ENCODE results near the gene ATP10A. TPM values are rescaled to one million over a fixed set of nuclear protein-coding genes. Genes with fewer than 3 reads are reported as not detected.

Gene ATP10A
- total RNA-seq, 1 experiment from 2014 or later, result 3.0 TPM

GRCh38 chr15:25894371-25894902 lies 31.3 kb upstream of the ATP10A start:
- Mint-ChIP-seq H3K36me3 (ENCODE audit: insufficient read depth, unreplicated experiment) (no peaks in the 10 kb centered on the region), H3K4me1 (ENCODE audit: low read depth, unreplicated experiment) (no peaks in the 10 kb centered on the region), H3K27me3 (ENCODE audit: unreplicated experiment) (no peaks in the 10 kb centered on the region), H3K27ac (ENCODE audit: unreplicated experiment) (no peak overlapping the region), H3K4me3 (ENCODE audit: low read depth, unreplicated experiment) (no peak overlapping the region), H3K9me3 (ENCODE audit: low read depth, unreplicated experiment) (no peaks in the 10 kb centered on the region)
- CTCF ChIA-PET, result interaction anchor here (0.6 kb wide), 1 partner anchor 39 kb away, joined by 3 read pairs; no protein-coding TSS in a partner anchor
- no TSS peak for BruUV-seq (replicated peaks)
- TF ChIP-seq CTCF (IDR thresholded peaks at IDR 0.05; ENCODE audit: unreplicated experiment), result no peak
- no peak for DNase-seq
- intact Hi-C loops (cut with micrococcal nuclease; ENCODE audit: unreplicated experiment), result no loop called here

GRCh38 chr15:25893596-25893995 lies 30.5 kb upstream of the ATP10A start:
- DNase-seq, result no peak
- Mint-ChIP-seq H3K27ac (ENCODE audit: unreplicated experiment) (no peak overlapping the region), H3K4me3 (ENCODE audit: low read depth, unreplicated experiment) (no peak overlapping the region), H3K4me1 (ENCODE audit: low read depth, unreplicated experiment) (no peaks in the 10 kb centered on the region), H3K36me3 (ENCODE audit: insufficient read depth, unreplicated experiment) (no peaks in the 10 kb centered on the region), H3K9me3 (ENCODE audit: low read depth, unreplicated experiment) (no peaks in the 10 kb centered on the region), H3K27me3 (ENCODE audit: unreplicated experiment) (no peaks in the 10 kb centered on the region)
- TF ChIP-seq CTCF (IDR thresholded peaks at IDR 0.05; ENCODE audit: unreplicated experiment), result no peak
- no TSS peak for BruUV-seq (replicated peaks)
- intact Hi-C loops (cut with micrococcal nuclease; ENCODE audit: unreplicated experiment), result no loop called here
- CTCF ChIA-PET, result no interaction called here

GRCh38 chr15:25892126-25892525 lies 29.0 kb upstream of the ATP10A start:
- no peak for DNase-seq
- no TSS peak for BruUV-seq (replicated peaks)
- intact Hi-C loops (cut with micrococcal nuclease; ENCODE audit: unreplicated experiment), result no loop called here
- Mint-ChIP-seq H3K27me3 (ENCODE audit: unreplicated experiment) (no peaks in the 10 kb centered on the region), H3K27ac (ENCODE audit: unreplicated experiment) (no peak overlapping the region), H3K9me3 (ENCODE audit: low read depth, unreplicated experiment) (no peaks in the 10 kb centered on the region), H3K4me1 (ENCODE audit: low read depth, unreplicated experiment) (no peaks in the 10 kb centered on the region), H3K4me3 (ENCODE audit: low read depth, unreplicated experiment) (no peak overlapping the region), H3K36me3 (ENCODE audit: insufficient read depth, unreplicated experiment) (no peaks in the 10 kb centered on the region)
- CTCF ChIA-PET, result no interaction called here
- no peak for TF ChIP-seq CTCF (IDR thresholded peaks at IDR 0.05; ENCODE audit: unreplicated experiment)

- H3K4me3 Mint-ChIP-seq (ENCODE audit: low read depth, unreplicated experiment), result no peak overlapping the region
- no peak overlapping the region for H3K27ac Mint-ChIP-seq (ENCODE audit: unreplicated experiment)
- no peaks in the 10 kb centered on the region for H3K36me3 Mint-ChIP-seq (ENCODE audit: insufficient read depth, unreplicated experiment)
- BruUV-seq (replicated peaks), result no TSS peak
- no peaks in the 10 kb centered on the region for H3K4me1 Mint-ChIP-seq (ENCODE audit: low read depth, unreplicated experiment)
- intact Hi-C loops (cut with micrococcal nuclease; ENCODE audit: unreplicated experiment), result no loop called here
- TF ChIP-seq CTCF (IDR thresholded peaks at IDR 0.05; ENCODE audit: unreplicated experiment), result no peak
- no peaks in the 10 kb centered on the region for H3K9me3 Mint-ChIP-seq (ENCODE audit: low read depth, unreplicated experiment)
- CTCF ChIA-PET, result no interaction called here
- DNase-seq, result no peak
- H3K27me3 Mint-ChIP-seq (ENCODE audit: unreplicated experiment), result no peaks in the 10 kb centered on the region
Measured at GRCh38 chr15:25891081-25891480, 28.0 kb upstream of the ATP10A start.

Data from Calu3 (cell line).